HG03469 (cell line): Measurements from ENCODE around the gene RBM3.

Source experiments
- ATAC-seq: cut with Tn5 transposase; IDR thresholded peaks from one replicate; pipeline ENCODE4 v1.9.1; 2021; ENCODE audit warnings: mild to moderate bottlenecking, moderate library complexity, moderate number of reproducible peaks; ENCODE audit not compliant: unreplicated experiment

Gene RBM3

DNA sequence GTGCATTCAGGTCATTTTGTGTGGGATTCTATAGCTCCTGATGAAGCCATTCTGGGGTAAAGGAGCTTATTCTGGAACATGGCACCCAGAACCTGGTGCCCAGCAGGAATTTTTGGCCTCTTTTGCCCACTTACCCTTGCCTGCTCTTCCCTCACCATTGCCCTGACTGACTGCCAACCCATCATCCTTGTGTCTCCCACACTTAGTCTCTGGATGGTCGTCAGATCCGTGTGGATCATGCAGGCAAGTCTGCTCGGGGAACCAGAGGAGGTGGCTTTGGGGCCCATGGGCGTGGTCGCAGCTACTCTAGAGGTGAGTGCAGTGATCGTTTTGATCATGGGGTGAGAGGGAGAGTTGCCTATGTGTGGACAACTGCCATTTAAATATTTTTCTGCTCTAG is 1.8 kb downstream of the RBM3 start:
- no peak for ATAC-seq

GRCh38 chrX:48578661-48579128 is 4.4 kb downstream of the RBM3 start:
- ATAC-seq, result no peak

DNA sequence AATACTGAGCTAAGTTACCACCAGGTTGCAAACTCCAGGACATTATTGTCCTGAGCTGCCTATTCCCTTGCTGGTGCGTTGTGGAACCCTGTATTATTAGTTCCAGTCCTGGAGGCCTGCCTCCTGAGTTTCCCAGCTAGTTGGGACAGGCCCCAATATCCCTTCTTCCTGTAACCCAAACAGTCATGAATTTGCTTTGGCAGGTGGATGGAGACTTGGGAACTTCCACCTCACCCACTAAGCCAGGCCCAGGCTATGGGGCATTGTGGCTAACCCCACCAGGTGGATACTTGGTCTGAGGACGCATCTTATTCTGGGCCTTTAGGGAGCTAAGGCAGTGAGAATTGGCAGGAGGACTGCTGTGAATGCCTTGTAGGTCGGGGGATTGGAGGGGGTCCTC is 5.0 kb downstream of the RBM3 start:
- no peak for ATAC-seq

- no peak for ATAC-seq
Measured at GRCh38 chrX:48580662-48581061, 6.4 kb downstream of the RBM3 start.

GRCh38 chrX:48584698-48585097 is 10.4 kb downstream of the RBM3 start:
- no peak for ATAC-seq

GRCh38 chrX:48589482-48590162 is 15.3 kb downstream of the RBM3 start:
- no peak for ATAC-seq

DNA sequence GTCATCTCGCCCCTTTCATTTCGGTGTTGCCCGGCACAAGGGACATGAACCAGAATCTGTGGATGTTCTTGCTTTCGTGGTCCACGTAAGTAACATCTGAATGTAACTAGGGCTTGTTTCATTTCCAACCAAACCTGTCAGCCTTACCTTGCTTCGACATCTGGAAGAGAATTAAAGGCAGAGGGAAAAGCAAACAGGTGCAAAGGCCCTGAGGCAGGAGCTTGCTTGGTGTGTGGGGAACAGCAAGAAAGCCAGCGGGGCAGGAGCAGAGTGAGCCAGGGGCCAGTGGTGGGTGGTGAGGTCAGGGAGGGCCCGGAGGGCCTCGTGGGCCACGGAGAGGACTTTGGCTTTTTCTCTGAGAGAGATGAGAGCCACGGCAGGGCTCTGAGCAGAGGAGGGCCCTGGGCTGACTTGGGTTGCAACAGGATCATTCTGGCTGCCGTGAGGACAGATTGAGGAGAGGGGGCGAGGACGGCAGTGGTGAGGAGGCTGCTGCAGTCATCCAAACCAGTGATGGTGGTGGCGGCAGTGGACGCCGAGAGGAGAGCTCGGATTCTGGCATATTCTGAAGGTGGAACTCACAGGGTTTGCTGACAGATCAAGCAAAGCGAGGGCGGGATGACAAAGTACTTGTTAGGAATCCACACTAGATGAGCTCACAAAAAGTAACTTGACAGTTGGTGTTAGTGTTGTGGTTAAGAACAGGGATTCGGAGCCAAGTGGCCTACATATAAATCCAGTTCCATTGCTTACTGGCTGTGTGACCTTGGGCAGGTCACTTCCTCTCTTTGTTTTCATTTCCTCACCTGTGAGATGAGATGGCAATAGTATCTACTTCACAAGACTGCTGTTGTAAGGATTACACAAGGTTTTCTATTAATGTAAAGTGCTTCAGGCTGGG is 16.2 kb downstream of the RBM3 start:
- no peak for ATAC-seq

DNA sequence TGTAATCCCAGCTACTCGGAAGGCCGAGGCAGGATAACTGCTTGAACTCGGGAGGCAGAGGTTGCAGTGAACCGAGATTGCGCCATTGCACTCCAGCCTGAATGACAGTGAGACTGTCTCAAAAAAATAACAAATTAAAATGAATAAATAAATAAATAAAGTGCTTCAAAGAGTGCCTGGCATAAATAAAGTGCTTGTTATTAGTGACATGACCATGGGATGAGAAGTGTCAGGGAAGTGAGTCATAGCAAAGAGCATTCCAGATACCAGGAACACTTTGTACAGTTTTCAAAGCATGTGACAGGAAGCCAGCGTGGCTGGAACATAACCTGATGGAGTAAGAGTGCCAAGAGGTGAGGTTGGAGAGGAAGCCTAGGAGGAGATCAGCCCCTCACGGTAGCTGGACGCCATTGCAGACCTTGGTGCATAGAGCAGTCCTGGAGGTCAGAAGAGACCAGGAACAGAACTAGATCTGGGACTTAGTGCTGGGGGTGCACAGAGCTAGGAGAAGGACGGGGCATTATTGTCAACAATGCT is 17.0 kb downstream of the RBM3 start:
- no peak for ATAC-seq

DNA sequence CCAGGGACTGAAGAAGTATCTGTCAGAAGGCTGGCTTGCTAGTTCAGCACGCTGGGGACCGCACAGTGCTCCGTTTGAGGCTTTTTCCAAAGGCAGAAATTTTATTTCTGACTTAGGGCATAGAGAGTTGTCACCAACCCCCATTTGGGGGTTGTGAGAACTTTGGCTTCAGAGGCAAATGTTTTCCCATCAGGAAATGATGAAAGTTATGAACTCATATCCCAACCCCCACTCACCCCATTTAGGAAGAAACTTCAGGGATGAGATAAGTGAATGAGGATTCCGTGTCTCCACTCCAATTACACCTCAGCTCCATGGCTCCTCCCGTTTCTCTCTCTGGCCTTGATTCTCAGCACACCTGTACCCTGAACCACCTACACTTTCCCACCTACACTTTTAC is 18.7 kb downstream of the RBM3 start:
- no peak for ATAC-seq

- no peak for ATAC-seq
Measured at GRCh38 chrX:48595929-48596328, 21.6 kb downstream of the RBM3 start.

GRCh38 chrX:48597353-48598264 is 23.3 kb downstream of the RBM3 start, which contains the start of gene WDR13:
TSS of gene WDR13 (plus strand) at chrX:48597492. CDS start at chrX:48597997, 505 bp downstream.
- ATAC-seq, result no peak

DNA sequence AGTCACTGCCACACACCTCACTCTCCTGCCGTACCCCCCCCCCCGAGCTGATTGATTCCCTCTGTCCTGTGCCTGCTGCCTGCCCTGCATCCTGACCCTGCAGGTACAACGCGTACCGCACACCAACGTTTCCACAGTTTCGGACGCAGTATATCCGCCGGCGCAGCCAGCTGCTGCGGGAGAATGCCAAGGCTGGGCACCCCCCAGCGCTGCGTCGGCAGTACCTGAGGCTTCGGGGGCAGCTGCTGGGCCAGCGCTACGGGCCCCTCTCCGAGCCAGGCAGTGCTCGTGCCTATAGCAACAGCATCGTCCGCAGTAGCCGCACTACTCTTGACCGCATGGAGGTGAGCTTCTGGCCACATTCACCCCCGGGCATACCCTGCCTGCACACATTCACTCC is 24.3 kb downstream of the RBM3 start:
- ATAC-seq, result no peak

DNA sequence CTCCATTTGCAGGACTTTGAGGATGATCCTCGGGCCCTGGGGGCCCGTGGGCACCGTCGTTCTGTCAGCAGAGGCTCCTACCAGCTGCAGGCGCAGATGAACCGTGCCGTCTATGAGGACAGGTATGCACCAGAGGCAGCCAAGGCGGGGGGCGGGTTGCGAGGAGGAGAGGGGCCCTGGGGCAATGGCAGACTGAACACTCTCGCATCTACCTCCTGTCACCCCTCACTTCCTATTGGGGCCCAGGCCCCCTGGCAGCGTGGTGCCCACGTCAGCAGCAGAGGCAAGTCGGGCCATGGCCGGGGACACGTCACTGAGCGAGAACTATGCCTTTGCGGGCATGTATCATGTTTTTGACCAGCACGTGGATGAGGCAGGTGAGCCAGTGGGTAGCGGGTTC is 25.1 kb downstream of the RBM3 start:
- ATAC-seq, result no peak

- ATAC-seq, result no peak
Measured at GRCh38 chrX:48600226-48600625, 25.9 kb downstream of the RBM3 start.

DNA sequence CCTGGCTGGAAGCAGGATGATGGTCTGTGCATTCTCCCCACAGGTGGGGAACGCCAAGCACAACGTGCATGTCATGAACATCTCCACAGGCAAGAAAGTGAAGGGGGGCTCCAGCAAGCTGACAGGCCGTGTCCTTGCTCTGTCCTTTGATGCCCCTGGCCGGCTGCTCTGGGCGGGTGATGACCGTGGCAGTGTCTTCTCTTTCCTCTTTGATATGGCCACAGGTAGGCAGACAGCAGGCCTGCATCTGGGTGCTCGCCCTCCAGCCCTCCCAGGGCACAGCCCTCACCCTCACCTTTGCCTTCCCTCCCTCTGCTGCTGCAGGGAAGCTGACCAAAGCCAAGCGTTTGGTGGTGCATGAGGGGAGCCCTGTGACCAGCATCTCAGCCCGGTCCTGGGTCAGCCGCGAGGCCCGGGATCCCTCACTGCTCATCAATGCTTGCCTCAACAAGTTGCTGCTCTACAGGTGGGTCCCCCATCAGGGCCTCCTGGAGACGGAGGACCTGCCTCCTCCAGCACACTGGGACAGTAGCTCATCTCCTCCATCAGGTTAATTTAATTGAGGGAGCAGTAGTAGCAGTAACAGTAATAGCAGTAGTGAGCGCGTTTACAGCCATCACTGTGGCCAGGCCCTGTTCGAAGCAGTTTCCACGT is 27.6 kb downstream of the RBM3 start:
- ATAC-seq, result no peak

- no peak for ATAC-seq
Measured at GRCh38 chrX:48604701-48605100, 30.4 kb downstream of the RBM3 start.

- no peak for ATAC-seq
Measured at GRCh38 chrX:48606091-48606490, 31.8 kb downstream of the RBM3 start.

GRCh38 chrX:48611703-48612102 is 37.4 kb downstream of the RBM3 start:
- no peak for ATAC-seq

DNA sequence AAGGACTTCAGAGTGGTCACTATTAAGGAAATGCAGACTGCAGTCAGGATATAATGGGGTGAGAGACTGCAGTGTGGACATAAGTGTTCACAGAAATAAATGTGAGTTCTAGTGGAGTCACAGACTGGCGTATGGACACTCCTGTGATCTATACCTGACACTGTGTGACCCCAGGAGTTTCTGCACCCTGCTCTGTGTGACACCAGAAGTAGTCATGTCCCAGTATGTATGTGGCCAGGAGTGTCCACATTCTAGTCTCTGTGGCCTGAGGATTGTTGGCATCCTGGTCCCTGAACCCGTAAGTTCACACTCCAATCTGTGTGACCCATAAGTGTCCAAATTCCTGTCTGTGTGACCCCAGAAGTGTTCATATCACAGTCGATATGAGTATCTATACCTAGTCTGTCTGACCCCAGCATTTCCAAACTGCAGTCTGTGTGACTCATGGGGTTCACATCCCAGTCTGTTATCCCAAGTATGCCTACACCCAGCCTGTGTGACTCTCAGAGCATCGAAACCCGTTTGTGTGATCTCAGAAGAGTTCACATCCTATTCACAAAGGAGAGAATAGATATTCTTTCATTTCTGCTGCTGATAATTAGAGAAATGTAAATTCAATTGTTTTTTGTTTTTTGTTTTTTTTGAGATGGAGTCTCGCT is 39.3 kb downstream of the RBM3 start:
- ATAC-seq, result no peak

- no peak for ATAC-seq
Measured at GRCh38 chrX:48616576-48616975, 42.3 kb downstream of the RBM3 start.
